ENCODE data around the gene YIPF1.

- TF ChIP-seq EZH2phosphoT487 (IDR thresholded peaks at IDR 0.05) (no peak), CTCF (IDR thresholded peaks at IDR 0.05) (no peak)
These were observed 54.8 kb downstream of the YIPF1 start for GRCh38 chr1:53834776-53835175.
